Pancreas (tissue), 10 donors: ENCODE data around the gene E2F1. TPM values are rescaled to one million over a fixed set of nuclear protein-coding genes. Genes with fewer than 3 reads are reported as not detected.

ENCODE experiments used
- ATAC-seq, 4 donors: fragments of 200-7000 bp; cut with Tn5 transposase; one replicate each; pipeline versions ENCODE4 v1.8.0 to v1.9.1; 2020; ENCODE audit warnings: mild to moderate bottlenecking in 4 of 4, moderate library complexity in 4 of 4
- DNase-seq, 6 donors: peaks; one replicate each; pipeline ENCODE4 v3.0.0-alpha.2; 2020
- FAIRE-seq: peaks from 2 replicates; lab custom pipeline; 2012; peaks lifted over from hg19 to GRCh38; lab: Jason Lieb, UNC
- H3K27ac ChIP-seq, 4 donors: fragments of 200-600 bp; sonication (generic); 1 replicate in 3 of 4; 2 replicates in 1 of 4; pipeline versions ENCODE4 v1.5.0 to v1.8.0; 2020
- H3K27me3 ChIP-seq, 4 donors: fragments of 200-600 bp; one replicate each; pipeline ENCODE4 v1.8.0; 2021
- H3K36me3 ChIP-seq, 3 donors: fragments of 200-600 bp; sonication (generic) in 1 of 3; one replicate each; pipeline versions ENCODE4 v1.5.0 to v1.8.0; 2020 to 2021
- H3K4me1 ChIP-seq, 3 donors: fragments of 200-600 bp; one replicate each; pipeline ENCODE4 v1.8.0; 2021
- H3K4me3 ChIP-seq, 4 donors: fragments of 200-600 bp; sonication (generic) in 2 of 4; one replicate each; pipeline versions ENCODE4 v1.5.0 to v1.8.0; 2020 to 2021
- H3K9me3 ChIP-seq, 4 donors: fragments of 200-600 bp; one replicate each; pipeline ENCODE4 v1.8.0; 2021
- CTCF ChIP-seq, 4 donors: fragments of 200-600 bp; sonication (generic) in 3 of 4; IDR thresholded peaks; one replicate each; pipeline versions ENCODE4 v1.5.0 to v1.8.0; 2021; ENCODE audit warnings: antibody characterized with exemption in 4 of 4
- WGBS, 2 donors: extraction: QIAGEN DNeasy Blood & Tissue Kit; methylation state at CpG; one replicate each; pipeline ENCODE4 v1.1.7; 2013; 5-methylcytosine and 5-hydroxymethylcytosine counted together
- intact Hi-C, 3 donors: fragments of 100-400 bp; cut with DNase I; formaldehyde crosslinking; loops; one replicate each; pipeline versions ENCODE4 v1.11.1 to v1.14.2; 2022
- polyA plus RNA-seq, 2 donors: library from polyadenylated mRNA; stranded (reverse); fragments of 200-250 nt; gene quantifications; one replicate each; pipeline ENCODE4 v1.2.3, GENCODE V29; 2013
- total RNA-seq, 6 donors: library from RNA; stranded (reverse); fragmentation: NEBNext Ultra II Directional in 4 of 6; extraction: Animal tissue kit (Norgen Biotek cat#: 25700) in 4 of 6; gene quantifications; one replicate each; pipeline versions ENCODE4 v1.2.1 to v1.2.4, GENCODE V29; 2021 to 2023
- donor health status: healthy with polysubstance abuse.
- donor health status: DM: no; HTN: no; CAD: no; lungs with moderate emphysema.
- donor health status: DM: no; HTN: no; CAD: no.
- donor health status: control.
- donor health status: control.
- donor health status: Bipolar disorder and iron deficiency.
- donor health status: DM: yes; HTN: yes; CAD: no.
- donor health status: DM: no; HTN: no; CAD: no.
- donor health status: DM: no; HTN: no; CAD: no.
- donor health status: DM: yes; HTN: yes; CAD: no.

The E2F1 gene
- total and polyA plus RNA-seq, 8 donors: 0.23 to 0.92 (median 0.60) TPM

- Histone ChIP-seq H3K27ac (no peak overlapping the region), H3K9me3 (no peaks in the 10 kb centered on the region), H3K27me3 (no peaks in the 10 kb centered on the region), H3K36me3 (peaks cover 0 to 7% (median 0%) of the 10 kb centered on the region in 3 donors), H3K4me1 (peaks cover 17 to 18% (median 17%) of the 10 kb centered on the region in 3 donors), H3K4me3 (no peak overlapping the region)
- FAIRE-seq (no peak), DNase-seq (peak in 2 of 6 donors; percentile 6 to 12), ATAC-seq (no peak)
- TF ChIP-seq CTCF (IDR thresholded peaks at IDR 0.05): no peak
- WGBS, 2 donors: 91 to 95% methylated on average over 8 of the region's 8 CpGs
- intact Hi-C loops: loop anchor here in 1 of 3 donors (5.0 kb wide), 1 partner anchor 196 kb away; no protein-coding TSS in a partner anchor
Measured at GRCh38 chr20:33658510-33658909, 27.7 kb downstream of the E2F1 start.

GRCh38 chr20:33657704-33658095 lies 28.5 kb downstream of the E2F1 start:
- 92 to 97% methylated on average over 12 of the region's 12 CpGs for whole genome bisulfite sequencing, 2 donors
- intact Hi-C loops: loop anchor here in 1 of 3 donors (5.0 kb wide), 1 partner anchor 195 kb away; no protein-coding TSS in a partner anchor

GRCh38 chr20:33656783-33657703 lies 29.1 kb downstream of the E2F1 start:
- Histone ChIP-seq H3K27me3 (no peaks in the 10 kb centered on the region), H3K27ac (no peak overlapping the region), H3K4me3 (no peak overlapping the region), H3K9me3 (no peaks in the 10 kb centered on the region), H3K4me1 (peaks cover 21 to 27% (median 26%) of the 10 kb centered on the region in 3 donors), H3K36me3 (peaks cover 0 to 7% (median 0%) of the 10 kb centered on the region in 3 donors)
- FAIRE-seq: no peak
- intact Hi-C loops: loop anchor here in 1 of 3 donors (5.0 kb wide), 1 partner anchor 195 kb away; no protein-coding TSS in a partner anchor
- TF ChIP-seq CTCF (IDR thresholded peaks at IDR 0.05): no peak
- 94 to 95% methylated on average over 17 of the region's 17 CpGs for WGBS, 2 donors
- ATAC-seq: no peak
- peak in 4 of 6 donors; percentile 13 to 64 (median 24) for DNase-seq

More at GRCh38 chr20:33657704-33658095, 28.5 kb downstream of the E2F1 start:
- Histone ChIP-seq H3K36me3 (peaks cover 0 to 7% (median 0%) of the 10 kb centered on the region in 3 donors), H3K4me3 (no peak overlapping the region), H3K27ac (no peak overlapping the region), H3K9me3 (no peaks in the 10 kb centered on the region), H3K4me1 (peaks cover 22 to 25% (median 25%) of the 10 kb centered on the region in 3 donors), H3K27me3 (no peaks in the 10 kb centered on the region)
- no peak for TF ChIP-seq CTCF (IDR thresholded peaks at IDR 0.05)
- no peak for ATAC-seq
- DNase-seq: peak in 2 of 6 donors; percentile 12
- no peak for FAIRE-seq

- Histone ChIP-seq H3K36me3 (peaks cover 0 to 7% (median 0%) of the 10 kb centered on the region in 3 donors), H3K27me3 (no peaks in the 10 kb centered on the region), H3K9me3 (no peaks in the 10 kb centered on the region), H3K4me1 (peaks cover 21 to 27% (median 26%) of the 10 kb centered on the region in 3 donors), H3K27ac (peak overlapping the region in 1 of 4 donors; percentile 77), H3K4me3 (no peak overlapping the region)
- no peak for TF ChIP-seq CTCF (IDR thresholded peaks at IDR 0.05)
- no peak for ATAC-seq
- DNase-seq: peak in 4 of 6 donors; percentile 6 to 62 (median 21)
- intact Hi-C loops: loop anchor here in 1 of 3 donors (5.0 kb wide), 1 partner anchor 194 kb away; no protein-coding TSS in a partner anchor
- FAIRE-seq: no peak
- 94 to 95% methylated on average over 10 of the region's 10 CpGs for WGBS, 2 donors
Measured at GRCh38 chr20:33656010-33656782, 30.0 kb downstream of the E2F1 start.
